HCT116 (cell line): ENCODE results near the gene CDK18. TPM values are rescaled to one million over a fixed set of nuclear protein-coding genes. Genes with fewer than 3 reads are reported as not detected.

Experiments used
- ATAC-seq: fragments of 200-7000 bp; cut with Tn5 transposase; 2 replicates; pipeline ENCODE4 v1.9.1; 2020; ENCODE audit warnings: mild to moderate bottlenecking, moderate library complexity
- BruUV-seq: library from RNA; stranded (reverse); fragments of 400-500 nt; replicated peaks from 2 replicates; lab custom pipeline; 2021; lab: Mats Ljungman, UMichigan
- CTCF ChIA-PET: fragments of 300-600 bp; sonication (Branson Sonifier 250); formaldehyde crosslinking; loops from one replicate; lab custom pipeline; 2021; ENCODE audit warnings: antibody characterized with exemption; lab: Charles Lee
- POLR2A ChIA-PET: fragments of 300-600, 350-600 bp; sonication (Branson Sonifier 250); formaldehyde crosslinking; loops from one replicate; lab custom pipeline; 2021; ENCODE audit warnings: antibody characterized with exemption; lab: Charles Lee
- RAD21 ChIA-PET, 2 experiments: fragments of 300-600 bp; sonication (Branson Sonifier 250); formaldehyde crosslinking; loops; one replicate each; lab custom pipeline; 2023; ENCODE audit warnings: low total read pairs in 2 of 2; ENCODE audit not compliant: uncharacterized antibody in 2 of 2, unreplicated experiment in 2 of 2, low non-redundant PET in 1 of 2; lab: Charles Lee
- DNase-seq: peaks from one replicate; pipeline ENCODE4 v3.0.0-alpha.2; 2010; ENCODE audit warnings: low read depth, low spot score
- H2AFZ ChIP-seq: fragments of 200-600 bp; shearing (Covaris generic), sonication (generic); 2 replicates; pipeline ENCODE4 v1.6.1; 2017; ENCODE audit warnings: low read depth, mixed run types, mixed read lengths, antibody characterized with exemption, low read length; ENCODE audit not compliant: poor library complexity, severe bottlenecking
- H3K27ac ChIP-seq: 2 replicates; pipeline ENCODE4 v1.5.1; 2012; ENCODE audit warnings: low read depth, low read length
- H3K27me3 ChIP-seq: fragments of 200-600 bp; sonication (generic); 2 replicates; pipeline ENCODE4 v1.6.1; 2016; ENCODE audit warnings: mixed run types, low read length, mixed read lengths; ENCODE audit not compliant: insufficient read depth
- H3K36me3 ChIP-seq, 2 experiments: fragments of 200-500 bp in 1 of 2; fragments of 200-600 bp in 1 of 2; sonication (Bioruptor generic) in 1 of 2; sonication (generic) in 1 of 2; 2 replicates each; pipeline versions ENCODE4 v1.5.1 to v1.6.1; 2014 to 2016; ENCODE audit warnings: low read length in 2 of 2, inconsistent platforms in 1 of 2, mixed read lengths in 1 of 2, mixed run types in 1 of 2; ENCODE audit not compliant: insufficient read depth in 2 of 2, control insufficient read depth in 1 of 2
- H3K4me1 ChIP-seq, 2 experiments: fragments of 200-600 bp in 1 of 2; sonication (generic) in 1 of 2; 2 replicates each; pipeline versions ENCODE4 v1.5.1 to v1.6.1; 2012 to 2017; ENCODE audit warnings: low read length in 2 of 2, inconsistent platforms in 1 of 2, mild to moderate bottlenecking in 1 of 2, mixed read lengths in 1 of 2, mixed run types in 1 of 2, moderate library complexity in 1 of 2; ENCODE audit not compliant: insufficient read depth in 2 of 2, control insufficient read depth in 1 of 2
- H3K4me2 ChIP-seq: fragments of 200-600 bp; sonication (generic); 2 replicates; pipeline ENCODE4 v1.6.1; 2017; ENCODE audit warnings: mixed run types, low read length, mixed read lengths
- H3K4me3 ChIP-seq, 2 experiments: fragments of 200-600 bp in 1 of 2; sonication (generic) in 1 of 2; replicated peaks in 1 of 2; 2 replicates each; pipeline ENCODE4 v1.5.1; 2011 to 2016; ENCODE audit warnings: low read length in 2 of 2, control low read depth in 1 of 2, low read depth in 1 of 2, mild to moderate bottlenecking in 1 of 2, mixed read lengths in 1 of 2, mixed run types in 1 of 2
- H3K79me2 ChIP-seq: fragments of 200-600 bp; sonication (generic); 2 replicates; pipeline ENCODE4 v1.6.1; 2017; ENCODE audit warnings: mild to moderate bottlenecking, mixed run types, low read length, moderate library complexity, mixed read lengths; ENCODE audit not compliant: insufficient read depth
- H3K9ac ChIP-seq: fragments of 200-600 bp; sonication (generic); 2 replicates; pipeline ENCODE4 v1.6.1; 2016; ENCODE audit warnings: low read length, mixed read lengths
- H3K9me2 ChIP-seq: fragments of 200-600 bp; sonication (generic), shearing (Covaris generic); 2 replicates; pipeline ENCODE4 v1.6.1; 2017; ENCODE audit warnings: mixed run types, mild to moderate bottlenecking, moderate library complexity; ENCODE audit not compliant: insufficient read depth
- H3K9me3 ChIP-seq, 2 experiments: fragments of 200-500 bp in 1 of 2; fragments of 200-600 bp in 1 of 2; sonication (Bioruptor generic) in 1 of 2; sonication (generic) in 1 of 2; 2 replicates each; pipeline ENCODE4 v1.6.1; 2014 to 2017; ENCODE audit warnings: low read length in 2 of 2, mixed read lengths in 2 of 2, inconsistent platforms in 1 of 2, low read depth in 1 of 2, mild to moderate bottlenecking in 1 of 2, mixed run types in 1 of 2, moderate library complexity in 1 of 2; ENCODE audit not compliant: control insufficient read depth in 1 of 2, insufficient read depth in 1 of 2
- H4K20me1 ChIP-seq: fragments of 200-600 bp; sonication (generic), shearing (Covaris generic); 2 replicates; pipeline ENCODE4 v1.6.1; 2017; ENCODE audit warnings: mixed run types, mild to moderate bottlenecking, moderate library complexity; ENCODE audit not compliant: insufficient read depth
- EGR1 ChIP-seq: IDR thresholded peaks from 2 replicates; pipeline ENCODE4 v1.6.1; 2012; ENCODE audit warnings: low read depth
- ELF1 ChIP-seq: IDR thresholded peaks from 2 replicates; pipeline ENCODE4 v1.6.1; 2012; ENCODE audit warnings: low read depth, borderline replicate concordance
- FOSL1 ChIP-seq: IDR thresholded peaks from 2 replicates; pipeline ENCODE4 v1.6.1; 2012; ENCODE audit warnings: low read depth
- RAD21 ChIP-seq: IDR thresholded peaks from 2 replicates; pipeline ENCODE4 v1.6.1; 2012; ENCODE audit warnings: low read depth, mild to moderate bottlenecking
- REST ChIP-seq: IDR thresholded peaks from 2 replicates; pipeline ENCODE4 v1.6.1; 2012; ENCODE audit warnings: low read depth
- ZFX ChIP-seq: fragments of 450-650 bp; IDR thresholded peaks from 2 replicates; pipeline ENCODE4 v1.6.1; 2017
- ZNF274 ChIP-seq: fragments of 200-500 bp; sonication (Bioruptor generic); IDR thresholded peaks from 2 replicates; pipeline ENCODE4 v1.6.1; 2014; ENCODE audit warnings: mild to moderate bottlenecking, low read depth, low read length, inconsistent platforms
- intact Hi-C: fragments of 100-400 bp; cut with micrococcal nuclease; formaldehyde crosslinking; loops from 2 replicates; pipeline ENCODE4 v1.10.0; 2022
- total RNA-seq: library from RNA; stranded (reverse); gene quantifications from one replicate; pipeline ENCODE4 v1.2.1, GENCODE V29; 2021; ENCODE audit not compliant: unreplicated experiment

CDK18 gene
- total RNA-seq, 1 experiment from 2014 or later, result 32.0 TPM

- Histone ChIP-seq H3K9ac (peak overlapping the region; percentile 48; the same call in 1 of the 2 replicates), H3K4me2 (peak overlapping the region; percentile 86), H3K27ac (peak overlapping the region; percentile 23; the same call in 1 of the 2 replicates)
- no peak for TF ChIP-seq EGR1
- no peak for TF ChIP-seq RAD21
- no peak for TF ChIP-seq ZNF274
- TF ChIP-seq FOSL1, result no peak
- no peak for TF ChIP-seq ELF1
- TF ChIP-seq ZFX, result peak; percentile 44; the same call in 1 of the 2 replicates
- TF ChIP-seq, all 23 proteins: peak for 1
- no peaks in the 10 kb centered on the region for H3K36me3 ChIP-seq
- CTCF ChIA-PET, result interaction anchor here (1.0 to 2.9 kb wide), 3 partner anchors 16 to 28 kb away, joined by 3 to 11 read pairs (median 4); no protein-coding TSS in a partner anchor
- intact Hi-C loops, result no loop called here
- H4K20me1 ChIP-seq, result no peaks in the 10 kb centered on the region
- POLR2A ChIA-PET, result interaction anchor here (1.0 kb wide), 1 partner anchor 19 kb away, joined by 4 read pairs; no protein-coding TSS in a partner anchor
- H3K4me1 ChIP-seq, result peaks cover 11 to 40% of the 10 kb centered on the region in 2 experiments
- H3K9me3 ChIP-seq, result no peaks in the 10 kb centered on the region
- H3K79me2 ChIP-seq, result no peaks in the 10 kb centered on the region
- RAD21 ChIA-PET, result interaction anchor here in 1 of 2 experiments (0.7 kb wide), 2 partner anchors 16 to 28 kb away, joined by 3 to 5 read pairs; no protein-coding TSS in a partner anchor
- DNase-seq, result no peak
- H3K4me3 ChIP-seq, result peak overlapping the region; percentile 45 to 60
- H3K27me3 ChIP-seq, result peaks cover 11% of the 10 kb centered on the region; the same call in 1 of the 2 replicates
- peak overlapping the region; percentile 76 for H2AFZ ChIP-seq
- ATAC-seq, result peak; percentile 78
- no peaks in the 10 kb centered on the region for H3K9me2 ChIP-seq
- BruUV-seq, result no TSS peak
Observed at GRCh38 chr1:205456868-205457745, 47.4 kb upstream of the CDK18 start.

- H3K9me2 ChIP-seq, result no peaks in the 10 kb centered on the region
- ChIA-PET POLR2A (interaction anchor here (1.3 kb wide), 1 partner anchor 9 kb away, joined by 4 read pairs; no protein-coding TSS in a partner anchor), CTCF (no interaction called here), RAD21 (no interaction called here)
- no TSS peak for BruUV-seq
- H3K27ac ChIP-seq, result no peak overlapping the region
- ATAC-seq (no peak), DNase-seq (no peak)
- no peak overlapping the region for H3K4me2 ChIP-seq
- peaks cover 7 to 25% of the 10 kb centered on the region in 2 experiments for H3K4me1 ChIP-seq
- H3K4me3 ChIP-seq, result no peak overlapping the region
- intact Hi-C loops, result no loop called here
- H3K27me3 ChIP-seq, result peaks cover 21% of the 10 kb centered on the region
- no peaks in the 10 kb centered on the region for H3K79me2 ChIP-seq
- H2AFZ ChIP-seq, result no peak overlapping the region
- no peaks in the 10 kb centered on the region for H4K20me1 ChIP-seq
- no peaks in the 10 kb centered on the region for H3K9me3 ChIP-seq
- TF ChIP-seq ZNF274, result no peak
- TF ChIP-seq REST, result peak; percentile 89; the same call in 1 of the 2 replicates
- H3K9ac ChIP-seq, result no peak overlapping the region
- no peaks in the 10 kb centered on the region for H3K36me3 ChIP-seq
Observed at GRCh38 chr1:205458777-205459566, 45.5 kb upstream of the CDK18 start.
